HS-27A (cell line): Measurements from ENCODE around the gene NTN5.
"Not testable (repeated sequence)": the region's sequence is repeated elsewhere in the genome, so short reads cannot be mapped to it uniquely, and the experiment has no call there.

ENCODE experiments used
- DNase-seq: peaks from one replicate; pipeline ENCODE4 v3.0.0-alpha.2; 2012; ENCODE audit warnings: low read depth, missing footprints

NTN5 gene

DNA sequence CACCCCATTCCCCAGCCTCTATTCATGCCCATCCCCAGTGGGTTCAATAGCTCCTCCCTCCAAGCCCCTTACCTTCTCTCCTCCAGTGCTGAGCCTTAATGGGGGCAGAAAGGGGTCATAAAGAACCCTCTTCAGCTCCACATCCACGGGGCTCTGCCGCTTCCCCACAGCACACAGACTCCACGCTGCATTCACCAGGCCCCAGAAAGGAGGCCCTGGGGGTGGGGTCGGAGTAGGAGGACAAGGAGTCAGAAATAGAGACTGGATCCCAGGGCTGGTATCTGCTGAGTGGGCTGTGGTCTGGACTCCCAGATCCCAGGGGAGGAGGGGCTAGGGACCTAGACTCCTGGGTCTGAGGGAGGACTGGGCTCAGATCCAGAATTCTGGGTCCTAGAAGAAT, 28.5 kb downstream of the NTN5 start:
- no peak for DNase-seq

GRCh38 chr19:48642862-48643261, 30.0 kb downstream of the NTN5 start:
- no peak for DNase-seq

GRCh38 chr19:48641850-48642249, 31.0 kb downstream of the NTN5 start:
- no peak for DNase-seq

DNA sequence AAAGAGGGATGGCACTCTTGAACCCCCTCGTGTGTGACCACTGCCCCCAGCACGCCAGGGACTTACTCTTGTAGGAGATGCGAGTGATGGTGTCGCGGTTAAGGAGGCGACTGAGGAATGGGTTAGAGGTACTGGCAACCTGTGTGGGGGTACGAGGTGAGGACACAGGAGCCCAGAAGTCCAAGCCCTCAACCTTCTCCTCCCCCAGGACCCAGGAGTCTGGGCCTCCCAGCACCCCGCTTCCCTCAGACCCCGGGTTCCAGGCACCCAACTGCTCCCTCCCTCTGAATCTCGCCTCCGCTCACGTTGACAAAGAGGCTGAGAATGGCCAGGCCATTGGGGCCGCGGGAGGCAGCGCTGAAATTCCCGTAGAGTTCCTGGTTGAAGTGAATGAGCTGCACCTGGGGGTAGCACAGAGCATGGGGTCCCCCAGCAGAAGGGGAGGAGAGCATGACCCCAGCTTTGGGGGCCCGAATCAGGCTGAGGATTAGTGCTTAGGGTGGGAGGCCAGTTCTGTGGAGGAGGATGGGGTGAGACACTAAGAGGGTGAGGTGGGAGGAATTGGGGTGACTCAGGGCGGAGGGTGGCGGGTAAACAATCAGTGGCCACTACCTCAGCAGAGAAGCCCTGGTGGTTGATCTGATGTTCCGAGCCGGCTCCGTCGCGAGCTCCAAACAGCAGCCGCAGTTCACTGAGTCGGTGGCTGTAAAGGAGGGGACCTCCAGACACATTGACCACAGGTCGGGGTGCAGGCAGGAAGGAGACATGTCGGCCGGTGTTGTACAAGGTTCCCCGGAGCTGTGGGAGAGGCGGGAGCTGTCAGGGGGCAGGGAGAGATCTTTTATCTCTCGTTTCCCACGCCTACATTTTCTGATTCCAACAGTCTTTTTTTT, 33.1 kb downstream of the NTN5 start:
- no peak for DNase-seq

GRCh38 chr19:48638831-48639381, 33.9 kb downstream of the NTN5 start:
- no peak for DNase-seq

DNA sequence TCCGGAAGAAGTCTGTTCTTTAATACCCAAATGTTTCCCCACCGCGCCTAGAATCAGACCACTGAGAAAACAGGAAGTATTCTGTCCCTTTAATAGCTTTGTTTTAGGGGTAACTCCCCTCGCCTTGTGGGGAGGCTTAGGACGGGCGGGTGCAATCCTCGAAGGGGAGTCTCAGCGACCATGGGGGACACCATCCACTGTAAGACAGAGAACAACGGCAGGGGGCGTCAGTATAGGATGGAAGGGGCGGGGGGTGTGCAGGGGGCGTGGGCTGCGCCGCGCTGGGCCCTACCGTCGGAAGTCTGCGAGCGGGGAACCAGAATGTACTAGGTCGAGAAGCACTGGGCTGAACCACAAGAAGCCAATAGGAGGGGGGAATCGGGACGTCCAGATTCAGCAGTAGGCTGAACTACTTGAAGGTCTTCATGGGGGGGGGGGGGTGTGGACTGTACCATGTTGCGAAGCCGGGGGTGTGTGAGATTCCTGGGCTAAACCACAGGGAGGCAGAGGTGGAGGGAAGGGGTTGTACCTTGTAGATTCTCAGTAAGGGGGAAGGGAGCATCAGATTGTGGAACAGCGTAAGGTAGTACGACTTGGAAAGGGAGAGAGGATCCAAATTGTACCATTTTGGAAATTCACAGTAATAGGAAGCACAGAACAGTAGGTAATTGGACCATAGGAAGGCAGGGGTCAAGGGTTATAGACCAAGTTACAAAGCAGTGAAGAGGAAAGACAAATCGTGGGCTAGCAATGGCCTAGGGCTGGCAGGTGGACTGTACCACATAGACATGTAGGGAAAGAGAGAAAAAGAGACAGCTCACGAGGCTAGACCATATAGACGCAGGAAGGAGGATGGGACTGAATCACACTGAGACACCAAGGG, 34.6 kb downstream of the NTN5 start:
- DNase-seq: peak; percentile 79

DNA sequence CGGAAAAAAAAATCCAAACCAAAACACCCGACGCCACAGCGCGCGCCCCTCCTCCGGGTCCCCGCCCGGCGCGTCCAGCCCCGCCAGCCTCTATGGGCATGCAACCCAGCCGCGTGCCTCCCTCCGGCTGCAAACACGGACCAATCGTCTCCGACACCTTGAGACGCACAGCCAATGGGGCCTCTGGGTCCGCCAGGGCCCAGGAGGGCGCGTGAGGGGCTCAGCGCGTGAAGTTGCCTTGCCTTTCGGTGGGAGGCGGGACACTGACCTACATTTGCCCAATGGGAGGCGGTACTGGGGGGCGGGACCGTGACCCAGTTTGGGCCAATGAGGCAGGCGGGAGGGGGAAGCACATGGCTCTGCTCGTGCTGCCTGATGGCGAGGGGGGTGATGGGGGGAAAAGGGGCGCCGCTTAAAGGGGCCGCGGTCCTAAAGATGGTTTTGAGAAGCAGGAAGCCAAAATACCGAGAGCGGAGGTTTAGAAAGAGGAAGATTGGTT, 35.3 kb downstream of the NTN5 start:
- DNase-seq: peak; percentile 99

GRCh38 chr19:48636859-48637448, 35.9 kb downstream of the NTN5 start, which contains the start of gene DBP:
DBP (minus strand) TSS chr19:48637379; CDS start chr19:48636994, 385 bp downstream.
- DNase-seq: no peak

GRCh38 chr19:48635966-48636858, 36.6 kb downstream of the NTN5 start:
- no peak for DNase-seq

DNA sequence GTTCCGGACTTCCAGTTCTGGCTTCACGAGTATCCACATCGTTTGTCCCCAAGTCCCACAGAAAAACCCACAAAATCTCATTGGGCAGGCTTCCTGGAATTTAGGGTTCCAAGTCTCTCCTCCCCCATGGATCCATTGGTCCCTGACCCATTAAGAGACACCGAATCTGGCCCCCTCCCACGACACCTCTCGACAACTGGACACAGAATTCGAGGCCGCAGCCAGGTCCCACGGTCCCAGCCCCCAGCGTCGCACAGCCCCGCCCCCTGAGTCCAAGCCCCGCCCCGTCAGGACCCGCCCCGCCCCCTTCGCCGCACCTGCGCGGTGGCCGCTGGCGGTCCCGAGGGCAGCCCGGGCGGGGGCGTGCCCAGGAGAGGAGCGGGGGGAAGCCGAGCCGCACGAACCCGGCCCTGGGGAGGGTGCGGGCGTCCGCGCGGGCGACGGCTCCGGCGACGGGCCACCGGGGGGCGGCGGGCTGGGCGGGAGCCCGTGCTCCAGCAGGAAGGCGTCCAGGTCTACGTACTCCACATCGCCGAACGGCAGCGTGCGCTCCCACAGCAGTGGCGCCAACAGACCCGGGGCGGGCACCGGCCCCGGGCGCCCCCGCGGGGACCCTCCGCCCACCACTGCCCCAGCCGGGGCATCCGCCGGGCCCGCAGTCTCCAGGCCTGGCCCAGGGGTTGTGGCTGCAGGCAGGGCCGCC, 37.4 kb downstream of the NTN5 start:
- DNase-seq: peak; percentile 62

GRCh38 chr19:48634424-48635262, 38.2 kb downstream of the NTN5 start:
- DNase-seq: peak; percentile 93

DNA sequence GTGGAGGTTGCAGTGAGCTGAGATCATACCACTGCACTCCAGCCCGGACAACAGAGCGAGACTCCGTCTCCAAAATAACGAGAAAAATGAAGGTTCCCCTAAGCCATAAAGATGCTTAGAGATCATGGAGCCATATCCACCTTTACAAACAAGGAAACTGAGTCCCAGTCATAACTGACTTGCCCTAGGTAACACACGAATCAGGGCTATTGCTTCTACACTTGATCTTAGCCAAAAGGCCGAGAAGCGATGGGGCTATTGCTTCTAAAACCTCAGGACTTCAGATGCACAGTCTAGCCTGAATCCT, 38.8 kb downstream of the NTN5 start:
- DNase-seq: no peak

- no peak for DNase-seq
Measured at GRCh38 chr19:48633148-48634035, 39.4 kb downstream of the NTN5 start.

DNA sequence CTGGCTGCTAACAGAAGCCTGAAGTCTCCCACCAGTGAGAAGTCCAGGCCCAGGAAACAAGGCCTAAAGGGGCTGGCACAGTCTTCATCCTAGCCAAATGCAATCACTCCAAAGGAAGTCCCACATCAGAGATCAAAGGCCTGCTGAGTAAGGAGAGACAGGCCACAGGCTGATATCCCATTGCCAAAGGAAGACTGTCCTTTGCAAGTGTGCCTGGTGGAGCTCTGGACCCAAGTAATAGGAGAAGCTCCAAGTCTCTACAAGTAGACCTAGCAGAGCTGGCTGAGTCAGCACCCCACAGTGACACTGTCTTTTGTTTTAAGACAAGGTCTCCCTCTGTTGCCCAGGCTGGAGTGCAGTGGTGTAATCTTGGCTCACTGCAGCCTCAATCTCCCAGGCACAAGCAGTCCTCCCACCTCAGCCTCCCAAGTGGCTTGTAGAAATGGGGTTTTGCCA, 40.1 kb downstream of the NTN5 start:
- no peak for DNase-seq

DNA sequence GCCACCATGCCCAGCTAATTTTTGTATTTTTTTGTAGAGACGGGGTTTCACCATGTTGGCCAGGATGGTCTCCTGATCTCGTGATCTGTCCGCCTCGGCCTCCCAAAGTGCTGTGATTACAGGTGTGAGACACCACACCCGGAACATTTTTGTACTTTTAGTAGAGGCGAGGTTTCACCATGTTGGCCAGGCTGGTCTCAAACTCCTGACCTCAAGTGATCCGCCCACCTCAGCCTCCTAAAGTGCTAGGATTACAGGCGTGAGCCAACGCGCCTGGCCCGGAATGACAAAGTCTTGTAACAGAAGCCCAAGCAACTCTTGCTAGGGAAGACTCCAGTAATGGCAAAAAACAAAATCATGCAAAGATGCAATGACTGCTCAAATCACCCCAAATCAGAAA, 40.5 kb downstream of the NTN5 start:
- DNase-seq: not testable (repeated sequence)

DNA sequence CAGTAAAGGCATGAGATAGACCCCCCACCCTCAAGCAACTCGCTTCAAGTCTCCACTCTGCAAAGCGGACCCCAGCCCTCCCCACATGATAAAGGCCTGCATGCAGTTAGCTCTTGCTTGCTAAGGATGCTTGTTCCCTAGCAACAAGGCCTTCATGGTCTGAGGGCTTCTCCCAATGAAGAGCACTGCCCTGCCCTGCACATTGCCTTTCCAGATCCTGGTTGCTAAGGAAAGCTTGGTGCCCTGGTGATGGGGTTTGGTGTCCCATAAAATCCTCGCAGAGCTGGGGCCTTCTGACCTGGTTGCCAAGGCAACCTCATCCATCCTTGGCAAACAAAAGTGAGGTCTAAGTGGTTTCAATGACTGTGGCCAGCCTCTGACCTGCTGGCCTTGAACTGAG, 41.6 kb downstream of the NTN5 start:
- DNase-seq: no peak

DNA sequence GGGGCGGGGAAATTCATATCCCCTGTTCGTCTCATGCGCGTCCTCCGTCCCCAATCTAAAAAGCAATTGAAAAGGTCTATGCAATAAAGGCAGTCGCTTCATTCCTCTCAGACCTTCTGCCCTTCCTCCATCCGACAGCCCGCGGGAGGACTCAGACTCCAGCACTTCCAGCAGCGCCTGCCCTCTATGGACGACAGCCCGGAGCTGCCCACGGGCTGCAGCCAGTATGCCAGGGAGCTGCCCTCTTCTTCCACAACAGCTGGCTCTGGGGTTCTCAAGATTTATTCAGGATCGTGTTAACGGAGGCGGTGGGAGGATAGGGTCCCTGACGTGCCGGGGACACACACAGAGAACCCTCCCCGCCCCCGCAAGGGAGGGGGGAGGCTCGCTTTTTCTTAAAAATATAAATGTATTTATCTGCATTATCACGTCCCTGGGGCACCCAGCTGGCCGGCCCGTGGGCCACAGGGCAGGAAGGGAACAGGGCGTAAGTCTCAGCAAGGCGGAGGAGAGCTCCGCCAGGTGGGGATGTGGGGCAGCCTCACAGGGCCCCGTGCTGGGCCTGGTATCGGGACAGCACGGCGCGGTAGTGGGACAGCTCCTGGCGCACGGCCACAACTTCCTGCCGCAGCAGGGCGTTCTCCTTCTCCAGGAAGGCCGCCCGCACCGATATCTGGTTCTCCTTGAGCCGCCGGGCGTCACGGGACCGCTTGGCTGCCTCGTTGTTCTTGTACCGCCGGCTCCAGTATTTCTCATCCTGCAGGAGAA, 42.3 kb downstream of the NTN5 start:
- no peak for DNase-seq
